GM23338 (cell line): ENCODE data around the gene GAB2. TPM values are rescaled to one million over a fixed set of nuclear protein-coding genes. Genes with fewer than 3 reads are reported as not detected.

Source experiments
- ATAC-seq: fragments of 200-7000 bp; cut with Tn5 transposase; 3 replicates; pipeline ENCODE4 v1.9.1; 2020
- DNase-seq: peaks from one replicate; pipeline ENCODE4 v3.0.0-alpha.2; 2015; ENCODE audit warnings: low spot score
- H2AFZ ChIP-seq: fragments of 200-600 bp; sonication (generic); 2 replicates; pipeline ENCODE4 v1.8.0; 2016; ENCODE audit warnings: antibody characterized with exemption, mild to moderate bottlenecking, moderate library complexity
- H3F3A ChIP-seq: fragments of 200-600 bp; sonication (generic); replicated peaks from 2 replicates; pipeline ENCODE4 v1.8.0; 2017; ENCODE audit warnings: antibody characterized with exemption, mixed run types, low read depth
- H3K27ac ChIP-seq: fragments of 200-600 bp; sonication (generic); 2 replicates; pipeline ENCODE4 v1.6.1; 2016; ENCODE audit warnings: low read depth
- H3K27me3 ChIP-seq: fragments of 200-600 bp; sonication (generic); 2 replicates; pipeline ENCODE4 v1.8.0; 2016; ENCODE audit warnings: mild to moderate bottlenecking, mixed run types, moderate library complexity; ENCODE audit not compliant: insufficient read depth
- H3K36me3 ChIP-seq: fragments of 200-600 bp; sonication (generic); 2 replicates; pipeline ENCODE4 v1.8.0; 2016; ENCODE audit warnings: mild to moderate bottlenecking; ENCODE audit not compliant: insufficient read depth
- H3K4me1 ChIP-seq: fragments of 200-600 bp; sonication (generic); 2 replicates; pipeline ENCODE4 v1.8.0; 2016; ENCODE audit warnings: mild to moderate bottlenecking, moderate library complexity; ENCODE audit not compliant: insufficient read depth
- H3K4me2 ChIP-seq: fragments of 200-600 bp; sonication (generic); 2 replicates; pipeline ENCODE4 v1.7.1; 2017; ENCODE audit warnings: mixed run types
- H3K4me3 ChIP-seq: fragments of 200-600 bp; sonication (generic); 2 replicates; pipeline ENCODE4 v1.6.1; 2016; ENCODE audit warnings: mixed run types
- H3K79me2 ChIP-seq: fragments of 200-600 bp; sonication (generic); replicated peaks from 2 replicates; pipeline ENCODE4 v1.8.0; 2017; ENCODE audit warnings: mild to moderate bottlenecking; ENCODE audit not compliant: insufficient read depth
- H3K9me2 ChIP-seq: fragments of 200-600 bp; sonication (generic); 2 replicates; pipeline ENCODE4 v1.8.0; 2017; ENCODE audit not compliant: insufficient read depth
- H4K20me1 ChIP-seq: fragments of 200-600 bp; sonication (generic); replicated peaks from 2 replicates; pipeline ENCODE4 v1.8.0; 2017; ENCODE audit warnings: mild to moderate bottlenecking; ENCODE audit not compliant: insufficient read depth
- H3K27ac Mint-ChIP-seq: 2 replicates; pipeline ENCODE4 v1.8.0; 2020; ENCODE audit warnings: inconsistent platforms, mild to moderate bottlenecking, moderate library complexity, mixed read lengths
- H3K27me3 Mint-ChIP-seq: 3 replicates; pipeline ENCODE4 v1.8.0; 2022; ENCODE audit warnings: low read depth, mild to moderate bottlenecking, moderate library complexity, mixed read lengths, inconsistent platforms; ENCODE audit not compliant: insufficient read depth, poor library complexity
- H3K36me3 Mint-ChIP-seq: 3 replicates; pipeline ENCODE4 v1.8.0; 2021; ENCODE audit warnings: low read depth, mild to moderate bottlenecking, inconsistent platforms, moderate library complexity, mixed read lengths
- H3K4me1 Mint-ChIP-seq: 3 replicates; pipeline ENCODE4 v1.8.0; 2020; ENCODE audit warnings: mild to moderate bottlenecking, inconsistent platforms, mixed read lengths
- H3K4me3 Mint-ChIP-seq: 3 replicates; pipeline ENCODE4 v1.8.0; 2021; ENCODE audit warnings: moderate library complexity, mild to moderate bottlenecking, inconsistent platforms, mixed read lengths
- H3K9me3 Mint-ChIP-seq: 3 replicates; pipeline ENCODE4 v1.8.0; 2020; ENCODE audit warnings: moderate library complexity, mild to moderate bottlenecking, inconsistent platforms, mixed read lengths
- CREB1 ChIP-seq: fragments of 250-450 bp; sonication (Bioruptor Pico); IDR thresholded peaks from 2 replicates; pipeline ENCODE4 v1.5.0; 2020; ENCODE audit warnings: low read depth, mild to moderate bottlenecking, moderate library complexity
- CTCF ChIP-seq, 2 experiments: fragments of 200-600 bp in 1 of 2; sonication (generic) in 1 of 2; conservative IDR thresholded peaks; 2 replicates each; pipeline versions ENCODE4 v1.5.1 to v1.6.1; 2016 to 2017; ENCODE audit warnings: antibody characterized with exemption in 2 of 2, low read depth in 2 of 2, mild to moderate bottlenecking in 2 of 2, moderate library complexity in 1 of 2
- ETS1 ChIP-seq: IDR thresholded peaks from 2 replicates; pipeline ENCODE4 v1.6.1; 2016; ENCODE audit warnings: antibody characterized with exemption
- EZH2 ChIP-seq: fragments of 200-600 bp; sonication (generic); IDR thresholded peaks from one replicate; pipeline ENCODE4 v1.8.0; 2017; ENCODE audit warnings: antibody characterized with exemption, mild to moderate bottlenecking, low read depth; ENCODE audit not compliant: unreplicated experiment
- EZH2phosphoT487 ChIP-seq: fragments of 200-600 bp; sonication (generic); IDR thresholded peaks from one replicate; pipeline ENCODE4 v1.8.1; 2018; ENCODE audit warnings: antibody characterized with exemption; ENCODE audit not compliant: unreplicated experiment
- JUNB ChIP-seq: IDR thresholded peaks from one replicate; pipeline ENCODE4 v1.6.1; 2016; ENCODE audit warnings: antibody characterized with exemption; ENCODE audit not compliant: unreplicated experiment
- NANOG ChIP-seq: IDR thresholded peaks from 2 replicates; pipeline ENCODE4 v1.6.1; 2016; ENCODE audit warnings: antibody characterized with exemption, borderline replicate concordance
- POLR2AphosphoS5 ChIP-seq: IDR thresholded peaks from 2 replicates; pipeline ENCODE4 v1.6.1; 2016; ENCODE audit warnings: antibody characterized with exemption, low read depth
- REST ChIP-seq: IDR thresholded peaks from one replicate; pipeline ENCODE4 v1.6.1; 2018; ENCODE audit warnings: antibody characterized with exemption; ENCODE audit not compliant: unreplicated experiment
- STAT1 ChIP-seq: IDR thresholded peaks from one replicate; pipeline ENCODE4 v1.6.1; 2016; ENCODE audit warnings: antibody characterized with exemption; ENCODE audit not compliant: unreplicated experiment
- ZNF114 ChIP-seq: fragments of 250-450 bp; sonication (Bioruptor Pico); IDR thresholded peaks from 2 replicates; pipeline ENCODE4 v1.5.0; 2020; ENCODE audit warnings: mild to moderate bottlenecking, moderate library complexity
- ZNF331 ChIP-seq: fragments of 250-450 bp; sonication (Bioruptor Pico); IDR thresholded peaks from 2 replicates; pipeline ENCODE4 v1.5.0; 2020; ENCODE audit warnings: low read depth, mild to moderate bottlenecking, moderate library complexity
- ZNF462 ChIP-seq: fragments of 250-450 bp; sonication (Bioruptor Pico); IDR thresholded peaks from 2 replicates; pipeline ENCODE4 v1.5.0; 2020; ENCODE audit warnings: mild to moderate bottlenecking, moderate library complexity
- polyA plus RNA-seq: library from polyadenylated mRNA; unstranded; fragments of >200 nt; fragmentation: Nextera tagmentation; extraction: Ambion mirVana; gene quantifications from 2 replicates; pipeline ENCODE4 v1.2.1, GENCODE V29; 2016
- total RNA-seq: library from RNA; depleted of rRNA; stranded (reverse); fragments of >200 nt; shearing (Covaris generic); gene quantifications from 2 replicates; pipeline ENCODE4 v1.2.3, GENCODE V29; 2014

GAB2 gene
- total and polyA plus RNA-seq, 2 experiments from 2014 or later = 2.0 to 10.8 TPM

GRCh38 chr11:78221396-78222315 lies 196.0 kb downstream of the GAB2 start:
- ATAC-seq (no peak), DNase-seq (no peak)
- H3K27ac Mint-ChIP-seq = no peak overlapping the region

More at GRCh38 chr11:78221396-78222315, 196.0 kb downstream of the GAB2 start:
- peaks cover 13% of the 10 kb centered on the region; the same call in 1 of the 3 replicates for H3K36me3 Mint-ChIP-seq
- H3K4me3 Mint-ChIP-seq = no peak overlapping the region
- H3K27ac ChIP-seq = no peak overlapping the region
- no peaks in the 10 kb centered on the region for H3K27me3 ChIP-seq
- H3K9me2 ChIP-seq = no peaks in the 10 kb centered on the region
- H3K4me3 ChIP-seq = no peak overlapping the region
- H3K4me2 ChIP-seq = no peak overlapping the region
- H3K36me3 ChIP-seq = no peaks in the 10 kb centered on the region
- H3K27me3 Mint-ChIP-seq = peaks cover 4% of the 10 kb centered on the region
- H3K9me3 Mint-ChIP-seq = no peaks in the 10 kb centered on the region; the same call in 2 of the 3 replicates
- no peaks in the 10 kb centered on the region; the same call in 2 of the 3 replicates for H3K4me1 Mint-ChIP-seq
- TF ChIP-seq ETS1 = no peak
- TF ChIP-seq EZH2phosphoT487 = no peak
- no peak for TF ChIP-seq CTCF (conservative IDR thresholded peaks at IDR 0.05; ENCODE audit: low read depth in 2 of 2)
- TF ChIP-seq ZNF331 (CRISPR knock-in tag) = no peak
- TF ChIP-seq EZH2 = no peak
- no peak for TF ChIP-seq STAT1
- TF ChIP-seq JUNB = no peak
- TF ChIP-seq ZNF114 (CRISPR knock-in tag) = no peak
- TF ChIP-seq ZNF462 (CRISPR knock-in tag) = no peak
- no peak for TF ChIP-seq CREB1
- TF ChIP-seq REST = no peak
- no peak for TF ChIP-seq NANOG
- no peak for TF ChIP-seq POLR2AphosphoS5
- no peaks in the 10 kb centered on the region for H4K20me1 ChIP-seq
- H3K4me1 ChIP-seq = no peaks in the 10 kb centered on the region
- no peak overlapping the region for H2AFZ ChIP-seq
- H3F3A ChIP-seq = no peaks in the 10 kb centered on the region
- no peaks in the 10 kb centered on the region for H3K79me2 ChIP-seq
